HS-27A (cell line): ENCODE data around the gene PAK1.

Experiments used
- DNase-seq: peaks from one replicate; pipeline ENCODE4 v3.0.0-alpha.2; 2012; ENCODE audit warnings: low read depth, missing footprints

PAK1 gene

GRCh38 chr11:77474684-77475060 lies 778 bp upstream of the PAK1 start:
- no peak for DNase-seq

- DNase-seq: no peak
Measured at GRCh38 chr11:77472991-77473800, 698 bp downstream of the PAK1 start.

GRCh38 chr11:77471558-77472193 lies 2.2 kb downstream of the PAK1 start:
- no peak for DNase-seq

- no peak for DNase-seq
Measured at GRCh38 chr11:77470971-77471370, 2.9 kb downstream of the PAK1 start.

- DNase-seq: no peak
Measured at GRCh38 chr11:77470504-77470903, 3.4 kb downstream of the PAK1 start.

GRCh38 chr11:77468527-77468926 lies 5.4 kb downstream of the PAK1 start:
- no peak for DNase-seq

- no peak for DNase-seq
Measured at GRCh38 chr11:77467993-77468392, 5.9 kb downstream of the PAK1 start.

- DNase-seq: no peak
Measured at GRCh38 chr11:77467233-77467632, 6.7 kb downstream of the PAK1 start.

- DNase-seq: no peak
Measured at GRCh38 chr11:77457340-77457739, 16.6 kb downstream of the PAK1 start.

GRCh38 chr11:77455740-77456139 lies 18.2 kb downstream of the PAK1 start:
- no peak for DNase-seq

GRCh38 chr11:77454867-77455655 lies 18.8 kb downstream of the PAK1 start:
- no peak for DNase-seq

GRCh38 chr11:77450227-77450626 lies 23.7 kb downstream of the PAK1 start:
- no peak for DNase-seq

GRCh38 chr11:77449784-77450183 lies 24.1 kb downstream of the PAK1 start:
- no peak for DNase-seq

- DNase-seq: no peak
Measured at GRCh38 chr11:77449060-77449521, 24.8 kb downstream of the PAK1 start.

- no peak for DNase-seq
Measured at GRCh38 chr11:77448269-77448668, 25.6 kb downstream of the PAK1 start.

- no peak for DNase-seq
Measured at GRCh38 chr11:77446911-77447629, 26.8 kb downstream of the PAK1 start.

- DNase-seq: no peak
Measured at GRCh38 chr11:77444261-77444660, 29.6 kb downstream of the PAK1 start.

- DNase-seq: no peak
Measured at GRCh38 chr11:77442394-77443053, 31.4 kb downstream of the PAK1 start.

- no peak for DNase-seq
Measured at GRCh38 chr11:77441426-77441825, 32.5 kb downstream of the PAK1 start.

- DNase-seq: no peak
Measured at GRCh38 chr11:77440678-77441077, 33.2 kb downstream of the PAK1 start.

- no peak for DNase-seq
Measured at GRCh38 chr11:77438487-77438886, 35.4 kb downstream of the PAK1 start.

GRCh38 chr11:77436969-77437368 lies 36.9 kb downstream of the PAK1 start:
- no peak for DNase-seq
